NT2/D1 (cell line): Measurements from ENCODE around the gene AMBRA1.

Experiments
- SUZ12 ChIP-seq: IDR thresholded peaks from 2 replicates; pipeline ENCODE4 v1.6.1; 2011; ENCODE audit not compliant: insufficient read length, insufficient read depth; ENCODE audit errors: extremely low read depth
- ZNF274 ChIP-seq: IDR thresholded peaks from 2 replicates; pipeline ENCODE4 v1.6.1; 2011; ENCODE audit warnings: mild to moderate bottlenecking, low read depth, low read length

DNA sequence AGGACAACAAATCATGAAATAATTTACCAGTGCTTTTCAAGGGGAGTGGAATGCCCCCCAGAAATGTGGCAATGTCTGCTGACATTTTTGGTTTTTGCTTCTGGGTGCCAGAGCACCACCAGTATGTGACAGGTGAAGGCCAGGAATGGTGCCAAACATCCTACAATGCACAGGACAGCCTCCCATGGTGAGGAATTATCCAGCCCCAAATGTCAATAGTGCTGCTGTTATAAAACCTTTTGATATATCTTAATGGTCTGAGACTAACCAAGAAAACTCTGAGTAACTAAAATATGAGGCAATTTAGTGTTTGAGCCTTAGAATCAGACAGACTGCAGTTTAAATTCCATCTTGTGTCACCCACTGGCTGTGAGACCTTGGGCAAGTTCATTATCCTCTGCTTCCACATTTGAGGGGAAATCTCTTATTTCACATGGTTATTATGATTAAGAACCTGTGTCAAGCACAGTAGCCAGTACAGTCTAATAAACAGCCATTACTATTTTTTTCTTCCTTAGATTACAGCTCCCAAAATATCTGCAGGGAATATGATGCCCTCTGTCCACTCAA, 69.5 kb downstream of the AMBRA1 start:
- TF ChIP-seq SUZ12: no peak
- TF ChIP-seq ZNF274: no peak
